ENCODE measurements around the gene KCNK2. TPM values are rescaled to one million over a fixed set of nuclear protein-coding genes. Genes with fewer than 3 reads are reported as not detected.
A peak's percentile ranks its signal among the peaks of the same experiment; 100 is the strongest.

The KCNK2 gene
- total RNA-seq, 1 experiment from 2014 or later, result 1.1 TPM

GRCh38 chr1:215115760-215116159, 33.2 kb downstream of the KCNK2 start:
- BruUV-seq (replicated peaks), result no TSS peak
- H3K36me3 Mint-ChIP-seq (ENCODE audit: insufficient read depth, unreplicated experiment), result peaks cover 7% of the 10 kb centered on the region
- peak overlapping the region; percentile 91 for H3K27ac Mint-ChIP-seq (ENCODE audit: unreplicated experiment)
- TF ChIP-seq, protein P1, sequence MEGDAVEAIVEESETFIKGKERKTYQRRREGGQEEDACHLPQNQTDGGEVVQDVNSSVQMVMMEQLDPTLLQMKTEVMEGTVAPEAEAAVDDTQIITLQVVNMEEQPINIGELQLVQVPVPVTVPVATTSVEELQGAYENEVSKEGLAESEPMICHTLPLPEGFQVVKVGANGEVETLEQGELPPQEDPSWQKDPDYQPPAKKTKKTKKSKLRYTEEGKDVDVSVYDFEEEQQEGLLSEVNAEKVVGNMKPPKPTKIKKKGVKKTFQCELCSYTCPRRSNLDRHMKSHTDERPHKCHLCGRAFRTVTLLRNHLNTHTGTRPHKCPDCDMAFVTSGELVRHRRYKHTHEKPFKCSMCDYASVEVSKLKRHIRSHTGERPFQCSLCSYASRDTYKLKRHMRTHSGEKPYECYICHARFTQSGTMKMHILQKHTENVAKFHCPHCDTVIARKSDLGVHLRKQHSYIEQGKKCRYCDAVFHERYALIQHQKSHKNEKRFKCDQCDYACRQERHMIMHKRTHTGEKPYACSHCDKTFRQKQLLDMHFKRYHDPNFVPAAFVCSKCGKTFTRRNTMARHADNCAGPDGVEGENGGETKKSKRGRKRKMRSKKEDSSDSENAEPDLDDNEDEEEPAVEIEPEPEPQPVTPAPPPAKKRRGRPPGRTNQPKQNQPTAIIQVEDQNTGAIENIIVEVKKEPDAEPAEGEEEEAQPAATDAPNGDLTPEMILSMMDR (IDR thresholded peaks at IDR 0.05; ENCODE audit: unreplicated experiment), result no peak
- H3K4me1 Mint-ChIP-seq (ENCODE audit: low read depth, unreplicated experiment), result peaks cover 28% of the 10 kb centered on the region
- no peaks in the 10 kb centered on the region for H3K27me3 Mint-ChIP-seq (ENCODE audit: unreplicated experiment)
- no peak overlapping the region for H3K4me3 Mint-ChIP-seq (ENCODE audit: low read depth, unreplicated experiment)
- intact Hi-C loops (cut with micrococcal nuclease; ENCODE audit: unreplicated experiment), result loop anchor here (2.0 kb wide), 1 partner anchor 17 kb away; no protein-coding TSS in a partner anchor
- H3K9me3 Mint-ChIP-seq (ENCODE audit: low read depth, unreplicated experiment), result no peaks in the 10 kb centered on the region
- CTCF ChIA-PET, result interaction anchor here (0.7 kb wide), 2 partner anchors 32 to 468 kb away, joined by 4 to 5 read pairs; no protein-coding TSS in a partner anchor
- DNase-seq, result no peak

GRCh38 chr1:215118081-215118480, 35.5 kb downstream of the KCNK2 start:
- no peaks in the 10 kb centered on the region for H3K27me3 Mint-ChIP-seq (ENCODE audit: unreplicated experiment)
- no peaks in the 10 kb centered on the region for H3K9me3 Mint-ChIP-seq (ENCODE audit: low read depth, unreplicated experiment)
- no peak for DNase-seq
- H3K4me1 Mint-ChIP-seq (ENCODE audit: low read depth, unreplicated experiment), result peaks cover 28% of the 10 kb centered on the region
- H3K36me3 Mint-ChIP-seq (ENCODE audit: insufficient read depth, unreplicated experiment), result peaks cover 7% of the 10 kb centered on the region
- CTCF ChIA-PET, result no interaction called here
- no peak overlapping the region for H3K4me3 Mint-ChIP-seq (ENCODE audit: low read depth, unreplicated experiment)
- no TSS peak for BruUV-seq (replicated peaks)
- H3K27ac Mint-ChIP-seq (ENCODE audit: unreplicated experiment), result no peak overlapping the region
- TF ChIP-seq, protein P1 (IDR thresholded peaks at IDR 0.05; ENCODE audit: unreplicated experiment), result no peak
- intact Hi-C loops (cut with micrococcal nuclease; ENCODE audit: unreplicated experiment), result no loop called here

GRCh38 chr1:215119056-215119455, 36.5 kb downstream of the KCNK2 start:
- H3K36me3 Mint-ChIP-seq (ENCODE audit: insufficient read depth, unreplicated experiment), result peaks cover 3% of the 10 kb centered on the region
- no peaks in the 10 kb centered on the region for H3K9me3 Mint-ChIP-seq (ENCODE audit: low read depth, unreplicated experiment)
- no peak overlapping the region for H3K4me3 Mint-ChIP-seq (ENCODE audit: low read depth, unreplicated experiment)
- TF ChIP-seq, protein P1 (IDR thresholded peaks at IDR 0.05; ENCODE audit: unreplicated experiment), result no peak
- H3K27ac Mint-ChIP-seq (ENCODE audit: unreplicated experiment), result no peak overlapping the region
- H3K4me1 Mint-ChIP-seq (ENCODE audit: low read depth, unreplicated experiment), result peaks cover 20% of the 10 kb centered on the region
- no peaks in the 10 kb centered on the region for H3K27me3 Mint-ChIP-seq (ENCODE audit: unreplicated experiment)
- CTCF ChIA-PET, result no interaction called here
- DNase-seq, result no peak
- intact Hi-C loops (cut with micrococcal nuclease; ENCODE audit: unreplicated experiment), result no loop called here
- no TSS peak for BruUV-seq (replicated peaks)

DNA sequence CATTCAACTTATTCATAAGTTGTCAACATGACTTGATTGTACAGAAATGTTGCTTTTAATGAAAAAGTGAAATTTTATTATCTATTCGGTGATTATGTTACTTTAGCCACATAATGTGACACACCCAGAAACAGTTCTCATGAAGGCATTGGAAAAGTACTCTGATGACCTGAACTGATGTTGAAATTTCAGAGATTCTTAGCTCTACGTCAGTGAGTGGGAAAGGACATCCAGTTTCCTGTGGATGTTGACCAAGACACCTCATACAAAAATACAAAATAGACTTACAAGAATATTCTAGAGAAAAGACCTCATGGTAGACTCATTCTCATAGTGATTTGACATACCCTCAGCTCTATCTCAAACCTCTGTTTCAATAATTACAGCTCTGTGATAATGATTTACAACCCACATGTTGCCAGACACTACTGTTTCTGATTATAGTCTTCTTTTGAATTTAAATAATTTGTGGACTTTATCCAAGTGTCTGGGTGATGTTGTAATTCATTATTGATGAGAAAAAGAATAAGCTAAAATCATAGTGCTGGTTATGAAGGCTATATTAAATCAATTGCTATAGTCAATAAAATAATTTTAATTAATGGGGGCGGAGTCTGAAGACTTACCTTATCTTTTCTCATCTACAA, 37.3 kb downstream of the KCNK2 start:
- TF ChIP-seq, protein P1 (IDR thresholded peaks at IDR 0.05; ENCODE audit: unreplicated experiment), result no peak
- DNase-seq, result no peak
- Mint-ChIP-seq H3K4me3 (ENCODE audit: low read depth, unreplicated experiment) (no peak overlapping the region), H3K27ac (ENCODE audit: unreplicated experiment) (no peak overlapping the region), H3K36me3 (ENCODE audit: insufficient read depth, unreplicated experiment) (no peaks in the 10 kb centered on the region), H3K27me3 (ENCODE audit: unreplicated experiment) (no peaks in the 10 kb centered on the region), H3K4me1 (ENCODE audit: low read depth, unreplicated experiment) (peaks cover 12% of the 10 kb centered on the region), H3K9me3 (ENCODE audit: low read depth, unreplicated experiment) (no peaks in the 10 kb centered on the region)
- BruUV-seq (replicated peaks), result no TSS peak
- CTCF ChIA-PET, result no interaction called here
- intact Hi-C loops (cut with micrococcal nuclease; ENCODE audit: unreplicated experiment), result no loop called here

Data from Calu3 (cell line).